HepG2 (cell line): ENCODE data around the gene FAM89B. TPM values are rescaled to one million over a fixed set of nuclear protein-coding genes. Genes with fewer than 3 reads are reported as not detected.

ENCODE experiments used
- CREM ChIP-seq, 2 experiments: sonication (generic) in 1 of 2; formaldehyde crosslinking in 1 of 2; IDR thresholded peaks; 2 replicates each; pipeline versions ENCODE4 v1.4.0 to v1.6.1; 2016 to 2020; ENCODE audit warnings: antibody characterized with exemption in 1 of 2, mild to moderate bottlenecking in 1 of 2, missing genetic modification reagents in 1 of 2
- HOXD1 ChIP-seq: sonication (generic); formaldehyde crosslinking; IDR thresholded peaks from 2 replicates; pipeline ENCODE4 v1.5.0; 2020; ENCODE audit warnings: missing genetic modification reagents
- KDM4B ChIP-seq: sonication (generic); formaldehyde crosslinking; IDR thresholded peaks from 2 replicates; pipeline ENCODE4 v1.4.0; 2020; ENCODE audit warnings: missing genetic modification reagents
- KLF16 ChIP-seq, 2 experiments: sonication (generic) in 1 of 2; formaldehyde crosslinking in 1 of 2; IDR thresholded peaks; 2 replicates each; pipeline versions ENCODE4 v1.6.1 to v1.8.0; 2016 to 2023; ENCODE audit warnings: missing genetic modification reagents in 2 of 2, missing compliant biosample characterization in 1 of 2
- NONO ChIP-seq, 2 experiments: fragments of 450-650 bp in 1 of 2; sonication (generic) in 1 of 2; formaldehyde crosslinking in 1 of 2; IDR thresholded peaks in 1 of 2; conservative IDR thresholded peaks in 1 of 2; 2 replicates each; pipeline versions ENCODE4 v1.6.1 to v1.8.0; 2017 to 2022; ENCODE audit warnings: mild to moderate bottlenecking in 1 of 2, missing genetic modification reagents in 1 of 2, moderate library complexity in 1 of 2
- RAD21 ChIP-seq: fragments of 450-650 bp; formaldehyde crosslinking; IDR thresholded peaks from 2 replicates; pipeline ENCODE4 v1.5.0; 2020; ENCODE audit warnings: mild to moderate bottlenecking
- REL ChIP-seq: sonication (generic); formaldehyde crosslinking; conservative IDR thresholded peaks from 2 replicates; pipeline ENCODE4 v1.8.0; 2022; ENCODE audit warnings: mild to moderate bottlenecking, missing genetic modification reagents, moderate library complexity
- RXRA ChIP-seq: sonication (generic); formaldehyde crosslinking; IDR thresholded peaks from 2 replicates; pipeline ENCODE4 v1.5.1; 2020; ENCODE audit warnings: missing genetic modification reagents
- XBP1 ChIP-seq: sonication (generic); formaldehyde crosslinking; IDR thresholded peaks from 2 replicates; pipeline ENCODE4 v1.5.0; 2020; ENCODE audit warnings: missing genetic modification reagents
- YEATS4 ChIP-seq: sonication (generic); formaldehyde crosslinking; IDR thresholded peaks from 2 replicates; pipeline ENCODE4 v1.4.0; 2020; ENCODE audit warnings: missing genetic modification reagents, borderline replicate concordance
- ZNF24 ChIP-seq: fragments of 450-650 bp; IDR thresholded peaks from 2 replicates; pipeline ENCODE4 v1.6.1; 2017; ENCODE audit warnings: antibody characterized with exemption, mild to moderate bottlenecking
- ZNF577 ChIP-seq: sonication (generic); formaldehyde crosslinking; IDR thresholded peaks from 2 replicates; pipeline ENCODE4 v1.4.0; 2020; ENCODE audit warnings: mild to moderate bottlenecking, low read depth, missing genetic modification reagents, borderline replicate concordance
- ZNF660 ChIP-seq: sonication (generic); formaldehyde crosslinking; IDR thresholded peaks from 2 replicates; pipeline ENCODE4 v1.5.1; 2020; ENCODE audit warnings: mild to moderate bottlenecking, low read depth, missing genetic modification reagents, borderline replicate concordance
- polyA plus RNA-seq, 8 experiments: library from polyadenylated mRNA; depleted of rRNA in 3 of 8; stranded (reverse) in 7 of 8; unstranded in 1 of 8; fragments of >200 nt; fragmentation: Illumina TruSeq in 4 of 8; extraction: Trizol in 4 of 8; gene quantifications; 2 replicates each; pipeline versions ENCODE4 v1.2.1 to v1.2.3, GENCODE V29; 2011 to 2016; ENCODE audit warnings: low read depth in 4 of 8, missing spikeins in 1 of 8, mixed read lengths in 1 of 8; ENCODE audit not compliant: insufficient read depth in 1 of 8
- total RNA-seq, 5 experiments: library from RNA; depleted of rRNA; stranded (reverse); fragments of >200 nt; fragmentation: Illumina TruSeq; extraction: Trizol; gene quantifications; 2 replicates each; pipeline ENCODE4 v1.2.3, GENCODE V29; 2016; ENCODE audit warnings: low read depth in 1 of 5
- TF ChIP-seq, protein P1 (sequence below): sonication (generic); formaldehyde crosslinking; IDR thresholded peaks from 2 replicates; pipeline ENCODE4 v1.5.0; 2020; ENCODE audit warnings: mild to moderate bottlenecking, missing genetic modification reagents
- TF ChIP-seq, protein P2 (sequence below): sonication (generic); formaldehyde crosslinking; IDR thresholded peaks from 2 replicates; pipeline ENCODE4 v1.5.0; 2020; ENCODE audit warnings: missing genetic modification reagents
- TF ChIP-seq, protein P3 (sequence below): sonication (generic); formaldehyde crosslinking; conservative IDR thresholded peaks from 2 replicates; pipeline ENCODE4 v1.4.0; 2020; ENCODE audit warnings: missing genetic modification reagents
- TF ChIP-seq, protein P4 (sequence below): sonication (generic); formaldehyde crosslinking; IDR thresholded peaks from 2 replicates; pipeline ENCODE4 v1.4.0; 2020; ENCODE audit warnings: missing genetic modification reagents
- TF ChIP-seq, protein P5 (sequence below): sonication (generic); formaldehyde crosslinking; IDR thresholded peaks from 2 replicates; pipeline ENCODE4 v1.8.1; 2022; ENCODE audit warnings: low read depth, mild to moderate bottlenecking, missing genetic modification reagents

The FAM89B gene
- total and polyA plus RNA-seq, 2 of the 13 experiments (the other 11 are each of a cell fraction or from before 2014, with no cell fraction given) = 5.7 to 8.0 TPM

DNA sequence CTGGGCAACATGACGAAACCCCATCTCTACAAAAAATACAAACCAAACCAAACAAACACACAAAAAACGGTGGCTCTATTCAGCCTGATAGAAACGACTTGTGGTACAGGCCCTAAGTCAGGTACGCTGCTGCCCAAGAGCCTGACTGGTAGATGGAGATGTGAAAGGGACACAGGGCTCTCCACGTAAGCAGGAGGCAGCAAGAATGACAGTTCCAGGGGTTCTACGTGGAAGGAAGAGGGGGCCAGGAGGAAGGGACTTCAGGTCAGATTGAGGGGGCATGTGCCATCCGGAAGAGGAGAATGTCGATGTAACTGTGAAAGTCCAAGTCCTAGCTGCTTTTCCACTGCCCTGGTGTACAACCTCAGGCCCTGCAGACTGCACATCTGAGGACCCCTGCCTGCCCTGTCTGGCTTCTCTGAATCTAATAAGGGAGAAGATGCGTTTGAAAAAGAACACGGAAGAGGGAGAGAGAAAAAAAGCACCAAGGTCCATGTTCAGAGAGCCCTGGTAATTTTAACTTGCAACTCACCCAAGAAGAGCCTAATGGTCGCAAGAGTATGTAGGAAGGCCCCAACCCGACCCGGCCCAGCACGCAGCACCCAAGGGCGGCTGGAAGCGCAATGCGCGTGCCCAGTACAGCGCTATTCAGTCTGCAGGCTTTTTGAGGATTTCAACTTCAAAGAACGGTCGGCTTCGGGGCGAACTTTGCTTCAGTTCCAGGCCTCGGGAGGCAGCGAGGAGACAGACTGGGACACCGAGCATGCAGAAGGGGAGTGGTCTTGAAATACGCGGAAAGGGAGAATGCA lies 3.0 kb upstream of the FAM89B start (continued):
- TF ChIP-seq, protein P1, sequence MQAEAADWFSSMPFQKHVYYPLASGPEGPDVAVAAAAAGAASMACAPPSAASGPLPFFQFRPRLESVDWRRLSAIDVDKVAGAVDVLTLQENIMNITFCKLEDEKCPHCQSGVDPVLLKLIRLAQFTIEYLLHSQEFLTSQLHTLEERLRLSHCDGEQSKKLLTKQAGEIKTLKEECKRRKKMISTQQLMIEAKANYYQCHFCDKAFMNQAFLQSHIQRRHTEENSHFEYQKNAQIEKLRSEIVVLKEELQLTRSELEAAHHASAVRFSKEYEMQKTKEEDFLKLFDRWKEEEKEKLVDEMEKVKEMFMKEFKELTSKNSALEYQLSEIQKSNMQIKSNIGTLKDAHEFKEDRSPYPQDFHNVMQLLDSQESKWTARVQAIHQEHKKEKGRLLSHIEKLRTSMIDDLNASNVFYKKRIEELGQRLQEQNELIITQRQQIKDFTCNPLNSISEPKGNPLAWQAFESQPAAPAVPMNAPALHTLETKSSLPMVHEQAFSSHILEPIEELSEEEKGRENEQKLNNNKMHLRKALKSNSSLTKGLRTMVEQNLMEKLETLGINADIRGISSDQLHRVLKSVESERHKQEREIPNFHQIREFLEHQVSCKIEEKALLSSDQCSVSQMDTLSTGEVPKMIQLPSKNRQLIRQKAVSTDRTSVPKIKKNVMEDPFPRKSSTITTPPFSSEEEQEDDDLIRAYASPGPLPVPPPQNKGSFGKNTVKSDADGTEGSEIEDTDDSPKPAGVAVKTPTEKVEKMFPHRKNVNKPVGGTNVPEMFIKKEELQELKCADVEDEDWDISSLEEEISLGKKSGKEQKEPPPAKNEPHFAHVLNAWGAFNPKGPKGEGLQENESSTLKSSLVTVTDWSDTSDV = 0 out of 2 replicates have a peak, but pooled peaks have one; percentile 23
- TF ChIP-seq ZNF24 (no peak), RAD21 (CRISPR knock-in tag) (no peak), KDM4B (CRISPR knock-in tag) (no peak), ZNF660 (CRISPR knock-in tag) (no peak), ZNF577 (CRISPR knock-in tag) (no peak), XBP1 (CRISPR knock-in tag) (no peak), KLF16 (CRISPR knock-in tag; IDR thresholded peaks at IDR 0.05) (no peak), YEATS4 (CRISPR knock-in tag) (no peak; the same call in 1 of the 2 replicates), NONO (IDR thresholded peaks at IDR 0.05) (no peak), NONO (CRISPR knock-in tag; conservative IDR thresholded peaks at IDR 0.05) (peak; percentile 62; the same call in 1 of the 2 replicates), HOXD1 (0 out of 2 replicates have a peak, but pooled peaks have one; percentile 28), CREM (IDR thresholded peaks at IDR 0.05) (no peak), CREM (CRISPR knock-in tag; IDR thresholded peaks at IDR 0.05) (no peak), REL (CRISPR knock-in tag) (no peak), RXRA (CRISPR knock-in tag) (no peak)
- TF ChIP-seq, protein P2, sequence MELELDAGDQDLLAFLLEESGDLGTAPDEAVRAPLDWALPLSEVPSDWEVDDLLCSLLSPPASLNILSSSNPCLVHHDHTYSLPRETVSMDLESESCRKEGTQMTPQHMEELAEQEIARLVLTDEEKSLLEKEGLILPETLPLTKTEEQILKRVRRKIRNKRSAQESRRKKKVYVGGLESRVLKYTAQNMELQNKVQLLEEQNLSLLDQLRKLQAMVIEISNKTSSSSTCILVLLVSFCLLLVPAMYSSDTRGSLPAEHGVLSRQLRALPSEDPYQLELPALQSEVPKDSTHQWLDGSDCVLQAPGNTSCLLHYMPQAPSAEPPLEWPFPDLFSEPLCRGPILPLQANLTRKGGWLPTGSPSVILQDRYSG (CRISPR knock-in tag) = peak; percentile 86; the same call in 1 of the 2 replicates
- TF ChIP-seq, protein P3, sequence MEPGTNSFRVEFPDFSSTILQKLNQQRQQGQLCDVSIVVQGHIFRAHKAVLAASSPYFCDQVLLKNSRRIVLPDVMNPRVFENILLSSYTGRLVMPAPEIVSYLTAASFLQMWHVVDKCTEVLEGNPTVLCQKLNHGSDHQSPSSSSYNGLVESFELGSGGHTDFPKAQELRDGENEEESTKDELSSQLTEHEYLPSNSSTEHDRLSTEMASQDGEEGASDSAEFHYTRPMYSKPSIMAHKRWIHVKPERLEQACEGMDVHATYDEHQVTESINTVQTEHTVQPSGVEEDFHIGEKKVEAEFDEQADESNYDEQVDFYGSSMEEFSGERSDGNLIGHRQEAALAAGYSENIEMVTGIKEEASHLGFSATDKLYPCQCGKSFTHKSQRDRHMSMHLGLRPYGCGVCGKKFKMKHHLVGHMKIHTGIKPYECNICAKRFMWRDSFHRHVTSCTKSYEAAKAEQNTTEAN (CRISPR knock-in tag) = 0 out of 2 replicates have a peak, but pooled peaks have one; percentile 44
- TF ChIP-seq, protein P4, sequence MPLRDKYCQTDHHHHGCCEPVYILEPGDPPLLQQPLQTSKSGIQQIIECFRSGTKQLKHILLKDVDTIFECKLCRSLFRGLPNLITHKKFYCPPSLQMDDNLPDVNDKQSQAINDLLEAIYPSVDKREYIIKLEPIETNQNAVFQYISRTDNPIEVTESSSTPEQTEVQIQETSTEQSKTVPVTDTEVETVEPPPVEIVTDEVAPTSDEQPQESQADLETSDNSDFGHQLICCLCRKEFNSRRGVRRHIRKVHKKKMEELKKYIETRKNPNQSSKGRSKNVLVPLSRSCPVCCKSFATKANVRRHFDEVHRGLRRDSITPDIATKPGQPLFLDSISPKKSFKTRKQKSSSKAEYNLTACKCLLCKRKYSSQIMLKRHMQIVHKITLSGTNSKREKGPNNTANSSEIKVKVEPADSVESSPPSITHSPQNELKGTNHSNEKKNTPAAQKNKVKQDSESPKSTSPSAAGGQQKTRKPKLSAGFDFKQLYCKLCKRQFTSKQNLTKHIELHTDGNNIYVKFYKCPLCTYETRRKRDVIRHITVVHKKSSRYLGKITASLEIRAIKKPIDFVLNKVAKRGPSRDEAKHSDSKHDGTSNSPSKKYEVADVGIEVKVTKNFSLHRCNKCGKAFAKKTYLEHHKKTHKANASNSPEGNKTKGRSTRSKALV = peak; percentile 80
- TF ChIP-seq, protein P5, sequence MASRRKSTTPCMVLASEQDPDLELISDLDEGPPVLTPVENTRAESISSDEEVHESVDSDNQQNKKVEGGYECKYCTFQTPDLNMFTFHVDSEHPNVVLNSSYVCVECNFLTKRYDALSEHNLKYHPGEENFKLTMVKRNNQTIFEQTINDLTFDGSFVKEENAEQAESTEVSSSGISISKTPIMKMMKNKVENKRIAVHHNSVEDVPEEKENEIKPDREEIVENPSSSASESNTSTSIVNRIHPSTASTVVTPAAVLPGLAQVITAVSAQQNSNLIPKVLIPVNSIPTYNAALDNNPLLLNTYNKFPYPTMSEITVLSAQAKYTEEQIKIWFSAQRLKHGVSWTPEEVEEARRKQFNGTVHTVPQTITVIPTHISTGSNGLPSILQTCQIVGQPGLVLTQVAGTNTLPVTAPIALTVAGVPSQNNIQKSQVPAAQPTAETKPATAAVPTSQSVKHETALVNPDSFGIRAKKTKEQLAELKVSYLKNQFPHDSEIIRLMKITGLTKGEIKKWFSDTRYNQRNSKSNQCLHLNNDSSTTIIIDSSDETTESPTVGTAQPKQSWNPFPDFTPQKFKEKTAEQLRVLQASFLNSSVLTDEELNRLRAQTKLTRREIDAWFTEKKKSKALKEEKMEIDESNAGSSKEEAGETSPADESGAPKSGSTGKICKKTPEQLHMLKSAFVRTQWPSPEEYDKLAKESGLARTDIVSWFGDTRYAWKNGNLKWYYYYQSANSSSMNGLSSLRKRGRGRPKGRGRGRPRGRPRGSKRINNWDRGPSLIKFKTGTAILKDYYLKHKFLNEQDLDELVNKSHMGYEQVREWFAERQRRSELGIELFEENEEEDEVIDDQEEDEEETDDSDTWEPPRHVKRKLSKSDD = no peak
